PC-3 (cell line): ENCODE results near the gene MEGF10. TPM values are rescaled to one million over a fixed set of nuclear protein-coding genes. Genes with fewer than 3 reads are reported as not detected.

Experiments
- ATAC-seq: fragments of 200-7000 bp; cut with Tn5 transposase; 2 replicates; pipeline ENCODE4 v1.9.1; 2020; ENCODE audit warnings: mild to moderate bottlenecking, moderate library complexity
- BruUV-seq: library from RNA; stranded (reverse); fragments of 400-500 nt; replicated peaks from 2 replicates; lab custom pipeline; 2021; lab: Mats Ljungman, UMichigan
- CTCF ChIA-PET: fragments of 300-600 bp; sonication (Branson Sonifier 250); formaldehyde crosslinking; loops from one replicate; lab custom pipeline; 2022; ENCODE audit warnings: antibody characterized with exemption; lab: Charles Lee
- POLR2A ChIA-PET: fragments of 300-600 bp; sonication (Branson Sonifier 250); formaldehyde crosslinking; loops from one replicate; lab custom pipeline; 2022; ENCODE audit warnings: antibody characterized with exemption; ENCODE audit not compliant: unreplicated experiment; lab: Charles Lee
- DNase-seq: peaks from one replicate; pipeline ENCODE4 v3.0.0-alpha.2; 2015
- H2AFZ ChIP-seq: fragments of 300-600 bp; sonication (generic); 2 replicates; pipeline ENCODE4 v1.6.0; 2016; ENCODE audit warnings: antibody characterized with exemption, low read length
- H3F3A ChIP-seq: fragments of 300-600 bp; sonication (generic); one replicate; pipeline ENCODE4 v1.6.0; 2017; ENCODE audit warnings: antibody characterized with exemption, low read length, control low read depth, mild to moderate bottlenecking; ENCODE audit not compliant: unreplicated experiment
- H3K27ac ChIP-seq: fragments of 300-600 bp; sonication (generic); 2 replicates; pipeline ENCODE4 v1.5.1; 2016; ENCODE audit warnings: mild to moderate bottlenecking, low read length
- H3K27me3 ChIP-seq: fragments of 300-600 bp; sonication (generic); 2 replicates; pipeline ENCODE4 v1.6.1; 2016; ENCODE audit warnings: low read length, mixed read lengths
- H3K36me3 ChIP-seq: fragments of 300-600 bp; sonication (generic); 2 replicates; pipeline ENCODE4 v1.6.1; 2016; ENCODE audit warnings: low read depth, mixed run types, low read length, mixed read lengths
- H3K4me1 ChIP-seq: fragments of 300-600 bp; sonication (generic); 2 replicates; pipeline ENCODE4 v1.5.1; 2016; ENCODE audit warnings: low read length; ENCODE audit not compliant: insufficient read depth
- H3K4me2 ChIP-seq: fragments of 300-600 bp; sonication (generic); 2 replicates; pipeline ENCODE4 v1.6.0; 2016; ENCODE audit warnings: low read length
- H3K4me3 ChIP-seq: fragments of 300-600 bp; sonication (generic); 2 replicates; pipeline ENCODE4 v1.5.1; 2016; ENCODE audit warnings: mild to moderate bottlenecking, low read length, mixed read lengths
- H3K79me2 ChIP-seq: fragments of 300-600 bp; sonication (generic); 2 replicates; pipeline ENCODE4 v1.6.1; 2017; ENCODE audit warnings: low read length, mixed read lengths
- H3K9ac ChIP-seq: fragments of 300-600 bp; sonication (generic); 2 replicates; pipeline ENCODE4 v1.6.0; 2016; ENCODE audit warnings: mild to moderate bottlenecking, low read length
- H3K9me2 ChIP-seq: fragments of 300-600 bp; sonication (generic); replicated peaks from 2 replicates; pipeline ENCODE4 v1.6.1; 2016; ENCODE audit warnings: mixed run types, low read length, mixed read lengths
- H3K9me3 ChIP-seq: fragments of 300-600 bp; sonication (generic); 2 replicates; pipeline ENCODE4 v1.6.1; 2016; ENCODE audit warnings: low read length, mixed read lengths
- H4K20me1 ChIP-seq: fragments of 300-600 bp; sonication (generic); 2 replicates; pipeline ENCODE4 v1.6.1; 2016; ENCODE audit warnings: low read length, mixed read lengths
- CTCF ChIP-seq: fragments of 300-600 bp; sonication (generic); conservative IDR thresholded peaks from 2 replicates; pipeline ENCODE4 v1.5.1; 2017; ENCODE audit warnings: antibody characterized with exemption, low read depth, mild to moderate bottlenecking, low read length
- EZH2 ChIP-seq: fragments of 300-600 bp; sonication (generic); IDR thresholded peaks from one replicate; pipeline ENCODE4 v1.6.1; 2017; ENCODE audit warnings: antibody characterized with exemption, mild to moderate bottlenecking, low read length; ENCODE audit not compliant: unreplicated experiment
- EZH2phosphoT487 ChIP-seq: fragments of 300-600 bp; sonication (generic); IDR thresholded peaks from 2 replicates; pipeline ENCODE4 v1.6.1; 2018; ENCODE audit warnings: mild to moderate bottlenecking, antibody characterized with exemption, low read length, borderline replicate concordance
- intact Hi-C: fragments of 100-400 bp; cut with micrococcal nuclease; formaldehyde crosslinking; loops from 2 replicates; pipeline ENCODE4 v1.9.0; 2023
- total RNA-seq: library from RNA; depleted of rRNA; stranded (reverse); fragments of >200 nt; gene quantifications from 2 replicates; pipeline ENCODE4 v1.2.3, GENCODE V29; 2014

The MEGF10 gene
- total RNA-seq, 1 experiment from 2014 or later = not detected

DNA sequence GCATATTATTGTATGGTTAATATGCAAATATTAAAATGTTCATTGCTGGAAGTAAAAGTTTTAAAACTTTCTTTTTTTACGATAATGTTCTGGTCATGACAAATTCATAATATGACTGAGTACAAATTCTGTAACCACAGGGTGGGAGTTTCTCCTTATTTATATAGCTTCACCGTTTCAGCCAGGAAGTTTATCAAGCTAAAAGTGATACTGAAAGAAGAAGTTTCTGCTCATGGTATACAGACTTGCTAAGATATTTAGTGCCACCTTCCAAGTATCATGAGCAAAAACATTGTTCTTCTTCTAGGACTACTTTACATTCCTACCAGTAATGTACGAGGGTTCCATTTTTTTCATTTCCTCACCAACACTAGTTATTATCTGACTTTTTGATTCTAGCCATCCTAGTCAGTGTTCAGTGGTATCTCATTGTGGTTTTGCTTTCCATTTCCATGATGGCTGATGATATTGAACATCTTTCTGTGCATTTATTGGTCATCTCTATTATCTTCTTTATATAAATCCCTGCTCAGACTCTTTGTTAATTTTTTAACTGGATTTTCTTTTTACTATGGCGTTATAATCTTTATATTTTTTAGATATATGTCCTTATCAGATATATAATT lies 132.7 kb downstream of the MEGF10 start:
- no peaks in the 10 kb centered on the region for H3K9me3 ChIP-seq
- DNase-seq = no peak
- no peak overlapping the region for H3K27ac ChIP-seq
- H3K36me3 ChIP-seq = no peaks in the 10 kb centered on the region
- peaks cover 22% of the 10 kb centered on the region for H3K27me3 ChIP-seq
- no peaks in the 10 kb centered on the region for H3K4me1 ChIP-seq
- H3K9me2 ChIP-seq = no peaks in the 10 kb centered on the region
- ChIA-PET CTCF (no interaction called here), POLR2A (no interaction called here)
- ATAC-seq = no peak
- TF ChIP-seq CTCF (no peak), EZH2 (no peak), EZH2phosphoT487 (no peak)
- H3K79me2 ChIP-seq = no peaks in the 10 kb centered on the region
- no peak overlapping the region for H3K4me3 ChIP-seq
- H2AFZ ChIP-seq = no peak overlapping the region
- H3K4me2 ChIP-seq = no peak overlapping the region
- intact Hi-C loops = no loop called here
- BruUV-seq = no TSS peak
- no peaks in the 10 kb centered on the region for H3F3A ChIP-seq
- H4K20me1 ChIP-seq = no peaks in the 10 kb centered on the region
- H3K9ac ChIP-seq = no peak overlapping the region

- H3K36me3 ChIP-seq = no peaks in the 10 kb centered on the region
- DNase-seq (no peak), ATAC-seq (no peak)
- H3K27ac ChIP-seq = no peak overlapping the region
- intact Hi-C loops = no loop called here
- no peaks in the 10 kb centered on the region for H3K4me1 ChIP-seq
- TF ChIP-seq EZH2 (no peak), CTCF (no peak), EZH2phosphoT487 (no peak)
- H4K20me1 ChIP-seq = no peaks in the 10 kb centered on the region
- no peak overlapping the region for H3K9ac ChIP-seq
- no peak overlapping the region for H2AFZ ChIP-seq
- no peaks in the 10 kb centered on the region for H3K79me2 ChIP-seq
- ChIA-PET POLR2A (no interaction called here), CTCF (no interaction called here)
- no peak overlapping the region for H3K4me2 ChIP-seq
- BruUV-seq = no TSS peak
- peaks cover 6% of the 10 kb centered on the region; the same call in 1 of the 2 replicates for H3K27me3 ChIP-seq
- no peaks in the 10 kb centered on the region for H3K9me2 ChIP-seq
- H3K4me3 ChIP-seq = no peak overlapping the region
- no peaks in the 10 kb centered on the region for H3K9me3 ChIP-seq
- H3F3A ChIP-seq = no peaks in the 10 kb centered on the region
Measured at GRCh38 chr5:127425037-127425436, 134.4 kb downstream of the MEGF10 start.

GRCh38 chr5:127425868-127426267 lies 135.3 kb downstream of the MEGF10 start:
- no peaks in the 10 kb centered on the region for H3K9me2 ChIP-seq
- no peaks in the 10 kb centered on the region for H3K9me3 ChIP-seq
- ChIA-PET POLR2A (no interaction called here), CTCF (no interaction called here)
- intact Hi-C loops = no loop called here
- TF ChIP-seq CTCF (no peak), EZH2 (no peak), EZH2phosphoT487 (no peak)
- H3K9ac ChIP-seq = no peak overlapping the region
- H3K4me1 ChIP-seq = no peaks in the 10 kb centered on the region
- H3K79me2 ChIP-seq = no peaks in the 10 kb centered on the region
- no peak overlapping the region for H2AFZ ChIP-seq
- H3F3A ChIP-seq = no peaks in the 10 kb centered on the region
- H3K4me2 ChIP-seq = no peak overlapping the region
- BruUV-seq = no TSS peak
- ATAC-seq (no peak), DNase-seq (no peak)
- no peaks in the 10 kb centered on the region for H3K36me3 ChIP-seq
- no peaks in the 10 kb centered on the region for H4K20me1 ChIP-seq
- no peak overlapping the region for H3K4me3 ChIP-seq
- no peak overlapping the region for H3K27ac ChIP-seq
- H3K27me3 ChIP-seq = peaks cover 4% of the 10 kb centered on the region; the same call in 1 of the 2 replicates
